ENCODE data around the gene PBX3.

Gene PBX3

DNA sequence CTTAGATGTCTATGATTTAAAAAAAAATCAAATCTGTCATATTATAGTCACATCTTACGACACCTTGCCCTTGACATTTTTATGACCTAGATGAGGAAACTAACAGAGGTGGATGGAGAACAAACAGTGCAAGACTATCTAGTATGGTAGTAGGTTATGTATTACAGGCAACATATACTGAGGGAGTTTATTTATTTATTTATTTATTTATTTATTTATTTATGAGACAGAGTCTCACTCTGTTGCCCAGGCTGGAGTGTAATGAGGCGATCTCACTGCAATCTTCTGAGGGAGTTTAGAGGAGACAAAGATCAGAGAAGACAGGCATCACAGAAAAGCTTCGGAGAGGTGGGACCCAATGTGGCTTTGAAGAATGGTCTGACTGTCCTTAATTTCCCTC, 4.5 kb upstream of the PBX3 start:
- no peak for TF ChIP-seq CTCF (IDR thresholded peaks at IDR 0.05; ENCODE audit: low read depth, low read length, missing control alignments)
- no peak for DNase-seq (ENCODE audit: low read depth)
- H3K4me3 ChIP-seq (ENCODE audit: low read depth, low read length): no peak overlapping the region

DNA sequence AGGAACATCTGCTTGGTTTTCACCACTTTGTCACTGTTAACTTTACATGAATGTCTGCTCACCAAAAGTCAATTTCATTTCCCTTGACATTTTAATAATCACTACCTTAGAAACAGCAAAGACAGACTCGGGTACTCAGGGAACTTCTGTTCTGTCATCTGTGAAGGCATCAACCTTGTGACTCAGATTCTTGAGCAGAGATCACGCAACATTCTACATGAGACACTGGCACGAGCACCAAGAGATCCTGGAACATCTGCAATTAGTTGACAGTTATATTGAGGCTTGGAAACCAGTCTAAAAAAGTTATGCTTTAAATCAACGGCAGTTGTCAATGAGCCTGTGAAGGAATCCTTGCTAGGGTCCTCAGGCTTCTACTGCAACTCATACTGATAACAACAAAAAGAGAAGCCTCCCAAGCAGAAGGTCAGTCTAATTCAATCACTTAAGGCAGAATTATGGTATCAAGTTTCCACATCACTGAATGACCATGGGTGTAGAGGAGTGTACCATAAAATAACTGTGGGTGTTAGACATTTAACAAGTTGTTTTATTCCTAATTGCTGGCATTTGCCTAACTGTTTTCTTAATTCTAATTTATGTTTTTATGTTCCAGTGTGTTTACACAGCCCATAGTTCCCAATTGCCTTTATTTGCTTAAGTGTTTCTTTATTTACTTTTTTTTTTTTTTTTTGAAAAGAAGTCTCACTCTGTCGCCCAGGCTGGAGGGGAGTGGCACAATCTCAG, 3.3 kb upstream of the PBX3 start:
- no peak for DNase-seq (ENCODE audit: low read depth)
- no peak overlapping the region for H3K4me3 ChIP-seq (ENCODE audit: low read depth, low read length)
- no peak for TF ChIP-seq CTCF (IDR thresholded peaks at IDR 0.05; ENCODE audit: low read depth, low read length, missing control alignments)

DNA sequence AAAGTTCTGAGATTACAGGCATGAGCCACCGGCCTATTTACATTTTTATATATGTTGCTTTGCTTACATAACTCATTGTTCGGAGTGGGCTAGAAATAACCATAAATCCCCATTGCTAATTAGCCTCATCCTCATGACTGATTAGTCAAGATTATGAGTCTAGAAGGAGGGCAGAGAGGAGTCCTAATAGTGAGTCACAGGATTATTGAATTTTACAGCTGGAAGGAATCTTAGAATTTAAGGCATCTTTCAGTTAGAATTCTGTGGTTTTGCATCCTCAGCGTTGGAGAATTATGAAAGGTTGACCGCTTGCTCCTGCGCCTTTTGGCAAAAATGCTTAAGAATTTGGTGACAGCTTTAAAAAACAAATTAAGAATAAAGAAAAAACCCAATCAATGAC, 2.6 kb upstream of the PBX3 start:
- no peak overlapping the region for H3K4me3 ChIP-seq (ENCODE audit: low read depth, low read length)
- no peak for TF ChIP-seq CTCF (IDR thresholded peaks at IDR 0.05; ENCODE audit: low read depth, low read length, missing control alignments)
- no peak for DNase-seq (ENCODE audit: low read depth)

DNA sequence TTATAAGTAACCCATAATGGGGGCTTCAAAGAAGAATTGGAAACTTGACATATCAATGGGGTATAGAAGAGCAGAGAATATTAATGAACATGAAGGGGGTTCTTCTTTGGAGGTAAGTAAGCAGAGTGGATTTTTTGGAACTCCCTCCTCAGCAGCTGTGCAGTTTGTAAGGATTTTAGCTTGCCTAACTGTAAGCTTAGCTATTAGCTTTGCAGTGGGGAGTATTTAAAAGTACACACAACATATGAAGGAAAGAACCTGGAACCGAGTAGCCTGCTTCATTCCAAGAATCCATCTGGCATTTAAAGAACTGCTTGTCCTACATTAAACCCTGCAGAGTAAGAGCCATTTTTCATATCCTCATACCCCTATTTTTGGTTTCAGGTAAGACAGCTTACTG, 2.2 kb upstream of the PBX3 start:
- no peak for TF ChIP-seq CTCF (IDR thresholded peaks at IDR 0.05; ENCODE audit: low read depth, low read length, missing control alignments)
- DNase-seq (ENCODE audit: low read depth): no peak
- no peak overlapping the region for H3K4me3 ChIP-seq (ENCODE audit: low read depth, low read length)

DNA sequence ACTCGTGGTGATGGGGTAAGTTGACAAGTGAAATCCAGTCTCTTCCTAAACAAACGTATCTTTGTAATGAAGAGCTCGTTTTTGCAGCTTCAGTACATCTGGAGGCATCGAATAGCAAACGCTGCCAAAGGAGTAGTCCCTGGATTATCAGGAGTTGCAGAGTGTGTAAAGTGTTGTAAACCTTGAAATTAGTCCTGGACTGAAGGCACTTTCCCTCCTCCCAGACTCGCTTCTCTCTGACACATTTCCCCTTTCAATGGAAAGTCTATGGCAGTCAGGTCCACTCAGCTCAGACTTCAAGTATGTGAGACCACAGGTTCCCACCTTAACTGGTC, 1.5 kb upstream of the PBX3 start:
- TF ChIP-seq CTCF (IDR thresholded peaks at IDR 0.05; ENCODE audit: low read depth, low read length, missing control alignments): no peak
- peak overlapping the region; percentile 67 for H3K4me3 ChIP-seq (ENCODE audit: low read depth, low read length)
- no peak for DNase-seq (ENCODE audit: low read depth)

- H3K4me3 ChIP-seq (ENCODE audit: low read depth, low read length): peak overlapping the region; percentile 98
- peak; percentile 88 for DNase-seq (ENCODE audit: low read depth)
- TF ChIP-seq CTCF (IDR thresholded peaks at IDR 0.05; ENCODE audit: low read depth, low read length, missing control alignments): no peak
Measured at GRCh38 chr9:125746017-125746773, 978 bp upstream of the PBX3 start.

GRCh38 chr9:125746774-125747052, 460 bp upstream of the PBX3 start:
- H3K4me3 ChIP-seq (ENCODE audit: low read depth, low read length): peak overlapping the region; percentile 98; the same call in 1 of the 2 replicates
- no peak for TF ChIP-seq CTCF (IDR thresholded peaks at IDR 0.05; ENCODE audit: low read depth, low read length, missing control alignments)
- no peak for DNase-seq (ENCODE audit: low read depth)

Data from GM12864 (cell line).